OCI-LY1 (cell line): ENCODE data around the gene SLC7A4.

Source experiments
- H2AFZ ChIP-seq: fragments of 200-600 bp; sonication (generic), shearing (Covaris generic); 2 replicates; pipeline ENCODE4 v1.6.0; 2014; ENCODE audit warnings: antibody characterized with exemption, mild to moderate bottlenecking, low read length
- H3F3A ChIP-seq: fragments of 200-600 bp; sonication (generic), shearing (Covaris generic); 2 replicates; pipeline ENCODE4 v1.6.0; 2014; ENCODE audit warnings: mild to moderate bottlenecking, antibody characterized with exemption, low read length, moderate library complexity; ENCODE audit not compliant: insufficient read depth
- H3K27ac ChIP-seq: fragments of 200-600 bp; sonication (generic); 2 replicates; pipeline ENCODE4 v1.5.1; 2014; ENCODE audit warnings: low read length, mixed run types, mild to moderate bottlenecking, low read depth; ENCODE audit not compliant: poor library complexity, severe bottlenecking
- H3K27me3 ChIP-seq: fragments of 200-600 bp; sonication (generic); 2 replicates; pipeline ENCODE4 v1.6.0; 2014; ENCODE audit warnings: antibody characterized with exemption, mild to moderate bottlenecking, low read length, moderate library complexity; ENCODE audit not compliant: insufficient read depth
- H3K36me3 ChIP-seq: fragments of 200-600 bp; sonication (generic); 2 replicates; pipeline ENCODE4 v1.6.1; 2014; ENCODE audit warnings: mild to moderate bottlenecking, antibody characterized with exemption, low read length, moderate library complexity, mixed read lengths; ENCODE audit not compliant: insufficient read depth
- H3K4me1 ChIP-seq: fragments of 200-600 bp; sonication (generic); 2 replicates; pipeline ENCODE4 v1.5.1; 2014; ENCODE audit warnings: mild to moderate bottlenecking, low read length, moderate library complexity; ENCODE audit not compliant: insufficient read depth, severe bottlenecking
- H3K4me2 ChIP-seq: fragments of 200-600 bp; sonication (generic), shearing (Covaris generic); 2 replicates; pipeline ENCODE4 v1.6.1; 2014; ENCODE audit warnings: low read length
- H3K4me3 ChIP-seq: fragments of 200-600 bp; sonication (generic); 2 replicates; pipeline ENCODE4 v1.5.1; 2014; ENCODE audit warnings: low read length, low read depth, mild to moderate bottlenecking, mixed read lengths; ENCODE audit not compliant: poor library complexity, severe bottlenecking
- H3K79me2 ChIP-seq: fragments of 200-600 bp; shearing (Covaris generic); 2 replicates; pipeline ENCODE4 v1.6.1; 2016; ENCODE audit warnings: mixed run types, low read length, mixed read lengths; ENCODE audit not compliant: insufficient read depth
- H3K9ac ChIP-seq: fragments of 200-600 bp; sonication (generic), shearing (Covaris generic); 2 replicates; pipeline ENCODE4 v1.6.1; 2014; ENCODE audit warnings: mild to moderate bottlenecking, low read length, mixed read lengths
- H3K9me2 ChIP-seq: fragments of 200-600 bp; sonication (generic), shearing (Covaris generic); 2 replicates; pipeline ENCODE4 v1.6.1; 2014; ENCODE audit warnings: low read depth, mild to moderate bottlenecking, low read length, mixed read lengths
- H3K9me3 ChIP-seq: fragments of 200-600 bp; shearing (Covaris generic); 2 replicates; pipeline ENCODE4 v1.6.1; 2014; ENCODE audit warnings: low read length, mixed read lengths
- H4K20me1 ChIP-seq: fragments of 200-600 bp; sonication (generic), shearing (Covaris generic); 2 replicates; pipeline ENCODE4 v1.6.0; 2016; ENCODE audit warnings: mild to moderate bottlenecking, low read length; ENCODE audit not compliant: insufficient read depth
- CTCF ChIP-seq: fragments of 200-600 bp; sonication (generic), shearing (Covaris generic); IDR thresholded peaks from 2 replicates; pipeline ENCODE4 v1.5.1; 2017; ENCODE audit warnings: mild to moderate bottlenecking, antibody characterized with exemption, low read length, moderate library complexity, mixed read lengths
- EZH2 ChIP-seq: fragments of 200-600 bp; sonication (generic), shearing (Covaris generic); IDR thresholded peaks from 2 replicates; pipeline ENCODE4 v1.8.0; 2017; ENCODE audit warnings: borderline replicate concordance, mixed run types, mild to moderate bottlenecking, antibody characterized with exemption, low read length, moderate library complexity, mixed read lengths

Gene SLC7A4

DNA sequence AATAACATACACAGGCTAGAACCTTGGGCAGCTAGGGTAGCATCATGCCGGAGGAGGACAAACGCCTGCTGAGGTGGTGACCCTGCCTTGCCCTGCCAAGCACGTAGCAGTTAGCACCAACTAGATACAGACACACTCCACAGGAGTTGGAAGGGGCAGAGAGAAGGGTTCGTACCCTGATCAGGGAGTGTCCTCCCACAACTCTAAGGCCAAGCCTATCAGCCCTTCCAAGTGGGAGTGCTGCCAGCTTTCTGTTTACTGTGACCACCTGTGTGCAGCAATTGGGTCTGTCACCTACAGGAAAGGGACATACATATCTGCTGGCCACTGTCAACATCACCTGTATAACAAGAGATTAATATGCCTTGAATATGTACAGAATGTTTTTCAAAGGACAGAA is 28.6 kb downstream of the SLC7A4 start:
- no peak overlapping the region for H2AFZ ChIP-seq
- peaks cover 7% of the 10 kb centered on the region; the same call in 1 of the 2 replicates for H3K79me2 ChIP-seq
- no peak overlapping the region for H3K4me3 ChIP-seq
- no peaks in the 10 kb centered on the region for H3K9me2 ChIP-seq
- H3K4me1 ChIP-seq, result peaks cover 36% of the 10 kb centered on the region
- TF ChIP-seq CTCF (no peak), EZH2 (no peak)
- no peaks in the 10 kb centered on the region for H3K27me3 ChIP-seq
- no peak overlapping the region for H3K27ac ChIP-seq
- no peaks in the 10 kb centered on the region for H3K9me3 ChIP-seq
- H4K20me1 ChIP-seq, result no peaks in the 10 kb centered on the region
- H3K9ac ChIP-seq, result no peak overlapping the region
- H3K36me3 ChIP-seq, result peaks cover 15% of the 10 kb centered on the region; the same call in 1 of the 2 replicates
- H3F3A ChIP-seq, result no peaks in the 10 kb centered on the region
- peak overlapping the region; percentile 98; the same call in 1 of the 2 replicates for H3K4me2 ChIP-seq

DNA sequence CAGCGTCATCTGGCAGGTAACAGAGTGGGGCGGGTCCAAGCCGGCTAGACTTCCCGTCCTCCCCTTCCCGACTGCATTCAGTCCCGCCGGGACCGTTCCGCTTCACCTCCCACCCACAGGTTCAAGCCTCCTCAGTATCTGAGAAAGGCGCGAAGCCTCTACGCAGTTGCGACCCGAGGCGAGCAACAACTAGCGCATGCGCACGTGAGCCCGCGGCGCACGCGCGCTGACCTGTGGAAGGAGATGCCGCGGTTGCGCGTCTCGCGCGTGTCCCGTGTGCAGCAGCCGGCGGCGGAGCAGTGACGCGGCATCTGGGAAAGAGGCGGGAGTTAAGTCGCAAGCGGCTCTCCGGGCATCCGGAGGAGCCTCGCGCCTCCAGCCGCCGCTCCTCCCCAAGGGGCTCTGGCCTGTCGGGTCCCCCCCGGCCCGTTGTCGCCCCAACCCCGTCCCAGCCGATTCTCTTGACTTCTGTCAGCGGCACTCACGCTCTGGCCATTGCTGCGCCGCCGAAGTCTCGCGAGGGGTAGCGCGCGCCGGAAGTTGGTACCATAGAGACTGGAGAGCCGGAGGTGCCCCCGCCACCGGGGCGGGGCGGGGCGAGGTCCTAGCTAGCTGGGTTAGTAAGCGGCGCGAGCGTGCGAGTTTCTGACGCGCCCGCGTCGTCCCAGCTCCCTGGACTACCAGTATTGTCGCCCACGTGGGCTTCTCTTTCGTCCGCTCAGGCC is 30.6 kb downstream of the SLC7A4 start, which contains the start of gene THAP7:
TSS of gene THAP7 (minus strand) at position 518 of the 725 bp plus-strand sequence. CDS start at position 311, 207 bp downstream.
- no peaks in the 10 kb centered on the region for H3K27me3 ChIP-seq
- H3K4me2 ChIP-seq, result peak within 1 kb of the TSS; percentile 98
- TF ChIP-seq EZH2, result no peak
- TF ChIP-seq CTCF, result no peak
- peak within 1 kb of the TSS; percentile 97 for H3K9ac ChIP-seq
- no peaks in the 10 kb centered on the region for H3K9me2 ChIP-seq
- H3K9me3 ChIP-seq, result no peaks in the 10 kb centered on the region
- no peaks in the 10 kb centered on the region for H4K20me1 ChIP-seq
- peaks cover 28% of the 10 kb centered on the region; the same call in 1 of the 2 replicates for H3K36me3 ChIP-seq
- no peaks in the 10 kb centered on the region for H3F3A ChIP-seq
- peaks cover 36% of the 10 kb centered on the region for H3K4me1 ChIP-seq
- peak within 1 kb of the TSS; percentile 85 for H3K4me3 ChIP-seq
- H2AFZ ChIP-seq, result no peak within 1 kb of the TSS
- H3K79me2 ChIP-seq, result peaks cover 7% of the 10 kb centered on the region; the same call in 1 of the 2 replicates
- H3K27ac ChIP-seq, result peak within 1 kb of the TSS; percentile 95

- Histone ChIP-seq H3K4me3 (peak overlapping the region; percentile 85), H3K36me3 (peaks cover 28% of the 10 kb centered on the region; the same call in 1 of the 2 replicates), H2AFZ (no peak overlapping the region), H3K4me1 (peaks cover 36% of the 10 kb centered on the region), H3K4me2 (peak overlapping the region; percentile 98), H3K9me3 (no peaks in the 10 kb centered on the region), H4K20me1 (no peaks in the 10 kb centered on the region), H3K9ac (peak overlapping the region; percentile 97), H3K27me3 (no peaks in the 10 kb centered on the region), H3F3A (no peaks in the 10 kb centered on the region), H3K79me2 (peaks cover 7% of the 10 kb centered on the region; the same call in 1 of the 2 replicates), H3K27ac (peak overlapping the region; percentile 95), H3K9me2 (no peaks in the 10 kb centered on the region)
- no peak for TF ChIP-seq EZH2
- TF ChIP-seq CTCF, result no peak
These were observed 31.3 kb downstream of the SLC7A4 start for GRCh38 chr22:21000987-21001600.
